Bone marrow (tissue), 2 donors: ENCODE results near the gene CCDC89.
"Not testable (repeated sequence)": the region's sequence is repeated elsewhere in the genome, so short reads cannot be mapped to it uniquely, and the experiment has no call there.

Experiments
- DNase-seq, 2 donors: peaks; one replicate each; lab custom pipeline; 2025; lab: John Stamatoyannopoulos, UW

CCDC89 gene

DNA sequence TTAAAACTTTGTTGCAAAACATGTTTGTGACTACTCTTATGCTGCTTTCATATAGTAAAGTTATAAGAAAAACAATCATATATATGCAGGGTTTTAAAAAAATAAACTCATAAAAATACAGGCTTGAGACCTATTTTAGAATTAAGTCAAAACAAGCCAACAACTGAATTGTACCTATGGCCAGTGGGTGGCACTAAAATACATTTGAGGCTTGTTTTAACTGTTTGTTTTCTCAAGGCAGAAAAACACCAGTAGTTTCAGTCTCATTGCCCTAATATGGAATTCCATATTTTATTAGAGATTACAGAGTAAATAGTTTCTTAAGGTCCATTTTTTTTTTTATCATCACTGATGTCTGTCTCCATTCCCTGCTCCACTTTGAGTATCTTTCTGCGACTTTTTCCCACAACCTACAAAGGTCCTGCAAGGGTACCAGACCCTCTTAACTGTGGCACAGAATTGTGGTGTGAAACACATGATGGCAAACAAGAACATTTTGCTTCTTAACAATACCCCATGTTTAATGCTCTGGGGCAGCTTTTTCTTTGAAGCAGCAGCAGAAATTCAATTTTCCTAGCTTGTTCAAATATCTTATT is 8.5 kb upstream of the CCDC89 start:
- DNase-seq = no peak

DNA sequence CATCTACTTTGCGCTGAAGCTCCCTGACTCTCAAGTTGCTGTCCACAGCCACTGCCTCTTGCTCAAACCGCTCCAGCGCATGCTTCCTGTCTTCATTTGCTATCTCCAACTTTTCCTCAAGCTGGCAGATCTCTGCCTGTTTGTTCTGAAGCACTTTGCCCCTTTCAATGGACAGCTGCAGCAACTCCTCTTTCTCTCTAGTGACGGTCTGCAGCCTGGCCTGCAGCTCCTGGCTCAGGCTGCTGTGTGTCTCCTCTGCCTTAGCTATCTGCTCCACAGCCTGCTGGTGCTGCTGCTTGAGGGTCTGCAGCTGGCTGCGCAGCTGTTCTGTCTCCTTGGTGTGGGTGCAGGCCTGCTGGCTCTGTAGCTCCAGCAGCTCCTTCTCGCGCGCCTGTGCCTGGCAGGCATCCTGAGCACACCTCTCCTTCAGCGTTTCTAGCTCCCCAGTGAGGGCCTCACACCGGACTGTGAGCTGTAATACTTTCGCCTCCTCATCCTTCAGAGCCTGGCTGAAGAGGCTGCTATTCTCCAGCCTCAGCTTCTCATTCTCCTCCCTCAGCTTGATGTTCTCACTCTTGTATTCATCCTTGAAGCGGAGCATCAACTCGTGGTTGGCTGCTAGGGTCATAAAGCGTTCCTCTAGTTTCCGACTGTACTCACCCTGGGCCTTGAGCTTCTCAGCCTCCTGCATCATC is 723 bp downstream of the CCDC89 start:
- no peak for DNase-seq

DNA sequence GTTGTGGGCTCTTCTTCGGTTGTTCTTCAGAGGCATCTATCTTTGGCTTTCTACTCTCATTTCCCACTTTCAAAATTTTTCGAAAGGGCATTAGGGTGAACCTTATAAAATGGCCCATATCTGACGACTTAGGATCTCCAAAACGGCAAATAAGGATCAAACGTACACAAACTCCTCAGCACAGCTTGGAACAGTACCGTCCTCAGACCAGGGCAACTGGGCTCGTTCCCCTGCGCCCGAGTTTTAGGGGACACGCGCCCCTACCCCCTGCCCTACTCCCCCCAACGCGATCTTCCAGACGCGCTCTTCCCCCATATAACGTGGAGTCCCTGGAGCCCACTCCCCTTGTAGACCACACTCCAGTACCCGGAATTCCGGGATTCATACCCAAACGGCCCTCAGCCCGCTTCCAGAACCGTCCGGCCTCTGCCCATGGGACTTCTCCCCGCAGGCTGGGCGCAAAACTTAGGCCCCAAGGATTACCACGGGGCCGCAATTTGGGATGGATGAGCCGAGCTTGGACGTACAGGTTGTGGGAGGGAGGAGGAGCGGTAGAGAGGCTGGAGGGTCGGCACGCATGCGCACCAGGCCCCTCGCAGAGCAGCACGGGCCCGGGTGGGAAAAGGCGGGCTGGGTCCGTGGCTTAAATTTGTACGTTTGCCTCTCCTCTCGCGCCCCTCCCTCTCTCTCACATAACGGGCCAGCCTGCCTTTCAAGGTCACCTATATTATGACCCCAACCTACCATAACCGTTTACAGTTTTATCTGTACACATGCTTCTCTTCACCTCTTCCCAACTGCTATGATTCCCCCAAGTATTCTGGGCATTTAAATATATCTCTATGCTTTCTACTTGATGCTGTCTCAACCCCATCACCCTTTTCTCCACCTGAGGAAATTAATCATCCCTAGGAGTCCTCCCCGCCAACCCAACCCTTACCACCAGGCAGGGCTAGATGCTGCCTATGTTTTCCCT is 3.4 kb downstream of the CCDC89 start:
- peak; percentile 7 to 23 for DNase-seq

DNA sequence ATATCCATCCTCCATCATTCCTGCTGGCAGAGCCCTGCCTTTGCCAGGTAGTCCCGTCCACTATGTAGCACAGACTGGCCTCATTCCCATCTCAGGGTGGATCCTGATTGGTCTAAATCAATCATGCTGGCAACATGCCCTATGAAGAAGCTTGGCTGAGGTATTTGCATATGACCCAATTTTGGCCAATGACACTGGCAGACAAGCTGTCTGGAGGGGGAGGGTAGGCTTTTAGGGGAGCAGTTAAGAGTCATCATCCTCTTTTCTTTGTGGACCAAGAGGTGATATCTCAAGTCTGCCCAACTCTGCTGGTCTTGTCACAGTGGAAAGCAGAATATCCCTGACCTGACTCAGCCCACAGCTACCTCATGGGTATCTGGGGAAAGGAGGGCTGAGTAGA is 5.1 kb downstream of the CCDC89 start:
- DNase-seq = no peak

DNA sequence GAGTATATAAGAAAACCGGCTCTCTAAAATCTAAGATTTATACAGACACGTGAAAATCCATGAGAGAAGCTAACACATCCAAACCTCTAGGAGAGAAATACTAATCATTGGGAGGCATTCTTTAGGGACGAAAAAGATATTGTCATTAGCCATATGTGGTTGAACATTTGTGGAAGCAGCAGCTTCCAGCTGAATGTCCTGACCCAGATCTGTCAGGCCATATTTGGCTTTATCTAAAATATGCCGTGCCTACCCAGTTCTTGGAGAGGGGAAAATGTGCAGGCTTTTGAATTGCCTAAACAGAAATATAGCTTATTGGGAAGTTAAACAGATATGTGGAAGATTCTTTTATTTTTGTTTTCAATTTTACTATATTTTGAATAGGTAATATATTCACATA is 6.4 kb downstream of the CCDC89 start:
- DNase-seq = no peak

DNA sequence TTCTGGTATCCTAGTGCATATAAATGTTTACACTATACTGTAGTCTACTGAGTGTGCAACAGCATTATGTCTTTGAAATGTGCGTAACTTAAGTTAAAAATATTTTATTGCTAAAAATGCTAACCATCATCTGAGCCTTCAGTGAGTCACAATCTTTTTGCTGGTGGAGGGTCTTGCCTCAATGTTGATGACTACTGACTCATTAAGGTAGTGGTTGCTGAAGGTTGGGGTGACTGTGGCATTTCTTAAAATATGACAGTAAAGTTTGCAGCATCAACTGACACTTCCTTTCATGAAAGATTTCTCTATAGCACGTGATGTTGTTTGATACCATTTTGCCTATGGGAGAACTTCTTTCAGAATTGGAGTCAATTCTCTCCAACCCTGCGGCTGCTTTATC is 12.6 kb downstream of the CCDC89 start:
- no peak for DNase-seq

DNA sequence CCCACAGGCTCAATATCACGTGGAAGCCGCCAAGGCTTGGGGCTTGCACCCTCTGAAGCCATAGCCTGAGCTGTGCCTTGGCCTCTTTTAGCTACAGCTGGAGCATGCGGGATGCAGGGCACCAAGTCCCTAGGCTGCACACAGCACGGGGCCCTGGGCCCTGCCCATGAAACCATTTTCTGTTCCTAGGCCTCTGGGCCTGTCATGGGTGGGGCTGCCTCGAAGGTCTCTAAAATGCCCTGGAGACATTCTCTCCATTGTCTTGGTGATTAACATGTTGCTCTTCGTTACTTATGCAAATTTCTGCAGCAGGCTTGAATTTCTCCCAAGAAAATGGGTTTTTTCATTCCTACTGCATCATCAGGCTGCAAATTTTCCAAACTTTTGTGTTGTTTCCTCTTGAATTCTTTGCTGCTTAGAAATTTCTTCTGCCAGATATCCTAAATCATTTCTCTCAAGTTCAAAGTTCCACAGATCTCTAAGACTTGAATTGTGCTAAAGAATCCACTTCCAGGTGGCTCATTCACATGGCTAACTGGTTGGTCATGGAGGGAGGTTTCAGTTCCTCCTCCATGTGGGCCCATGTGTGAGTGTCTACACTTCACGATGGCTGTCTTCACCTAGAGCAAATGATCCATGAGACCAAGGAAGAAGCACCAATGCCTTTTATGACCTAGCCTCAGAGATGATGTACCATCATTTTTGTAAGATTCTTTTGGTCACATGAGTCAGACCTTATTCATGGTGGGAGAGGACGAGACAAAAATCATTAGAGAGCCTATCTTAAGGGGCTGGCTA is 13.7 kb downstream of the CCDC89 start:
- no peak for DNase-seq

DNA sequence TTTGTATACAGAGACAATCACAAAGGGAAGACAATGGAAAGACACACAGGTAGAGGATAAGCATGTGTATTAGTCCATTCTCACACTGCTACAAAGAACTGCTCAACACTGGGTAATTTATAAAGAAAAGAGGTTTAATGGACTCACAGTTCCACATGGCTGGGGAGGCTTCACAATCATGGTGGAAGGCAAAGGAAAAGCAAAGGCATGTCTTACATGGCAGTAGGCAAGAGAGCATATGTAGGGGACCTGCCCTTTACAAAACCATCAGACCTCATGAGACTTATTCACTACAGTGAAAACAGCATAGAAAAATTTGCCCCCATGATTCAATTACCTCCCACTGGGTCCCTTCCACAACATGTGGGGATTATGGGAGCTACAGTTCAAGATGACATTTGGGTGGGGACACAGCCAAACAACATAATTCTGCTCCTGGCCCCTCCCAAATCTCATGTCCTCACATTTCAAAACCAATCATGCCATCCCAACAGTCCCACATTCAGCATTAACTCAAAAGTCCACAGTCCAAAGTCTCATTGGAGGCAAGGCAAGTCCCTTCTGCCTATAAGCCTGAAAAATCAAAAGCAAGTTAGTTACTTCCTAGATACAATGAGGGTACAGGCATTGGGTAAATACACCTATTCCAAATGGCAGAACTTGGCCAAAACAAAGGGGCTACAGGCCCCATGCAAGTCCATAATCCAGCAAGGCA is 14.9 kb downstream of the CCDC89 start:
- not testable (repeated sequence) for DNase-seq

DNA sequence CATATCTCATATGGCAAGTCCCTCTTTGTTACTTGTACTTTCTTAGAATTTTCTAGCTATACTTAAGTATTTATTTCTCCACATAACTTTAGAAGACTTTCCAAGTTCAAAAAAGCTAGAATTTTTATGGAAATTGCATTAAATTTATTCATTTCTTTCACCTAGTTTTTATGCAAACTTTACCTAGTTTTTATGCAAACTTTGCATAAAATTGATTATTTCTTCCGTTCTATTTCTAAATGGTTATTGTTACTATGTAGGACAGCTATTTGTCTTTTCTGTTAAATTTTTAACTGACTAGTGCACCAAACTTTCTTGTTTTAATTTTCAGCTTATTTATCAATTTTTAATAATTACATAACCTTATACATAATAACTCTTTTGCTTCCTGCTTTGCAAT is 17.8 kb downstream of the CCDC89 start:
- DNase-seq = no peak

DNA sequence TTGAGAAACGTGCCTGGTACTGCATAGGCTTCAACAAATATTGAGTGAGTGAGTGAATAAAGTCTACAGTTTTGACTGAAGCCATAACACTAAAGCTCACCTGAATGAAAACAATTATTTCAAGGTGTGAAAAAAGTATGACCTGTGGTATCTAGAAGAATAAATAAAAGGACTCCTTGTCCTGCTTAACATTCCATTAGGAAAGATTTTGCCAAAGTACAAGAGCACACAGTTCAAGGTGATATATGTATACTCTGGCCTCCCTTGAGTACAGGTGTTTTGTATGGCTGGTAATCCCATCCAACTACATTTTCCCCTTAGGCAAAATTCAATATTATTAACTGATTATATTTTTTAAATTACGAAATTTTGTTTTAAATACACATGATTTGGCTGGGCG is 19.3 kb downstream of the CCDC89 start:
- no peak for DNase-seq

DNA sequence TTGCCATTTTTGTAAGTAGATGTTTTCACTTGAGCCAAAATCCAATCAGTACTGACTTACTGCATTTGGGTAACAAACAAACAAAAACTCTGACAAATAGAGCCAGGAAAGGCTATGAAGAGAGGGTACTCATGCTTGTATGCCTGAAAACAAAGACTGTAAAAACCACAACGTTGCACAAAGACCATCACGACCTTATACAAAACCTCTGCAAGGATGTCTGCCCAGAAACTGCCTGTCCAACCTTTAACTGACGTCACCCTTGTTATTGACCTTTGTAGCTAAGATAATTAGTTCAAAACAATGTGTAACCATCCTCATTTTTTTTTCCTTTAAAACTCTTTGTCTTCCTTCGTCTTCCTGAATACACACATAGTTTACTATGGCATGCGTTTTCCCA is 20.3 kb downstream of the CCDC89 start:
- DNase-seq = no peak

DNA sequence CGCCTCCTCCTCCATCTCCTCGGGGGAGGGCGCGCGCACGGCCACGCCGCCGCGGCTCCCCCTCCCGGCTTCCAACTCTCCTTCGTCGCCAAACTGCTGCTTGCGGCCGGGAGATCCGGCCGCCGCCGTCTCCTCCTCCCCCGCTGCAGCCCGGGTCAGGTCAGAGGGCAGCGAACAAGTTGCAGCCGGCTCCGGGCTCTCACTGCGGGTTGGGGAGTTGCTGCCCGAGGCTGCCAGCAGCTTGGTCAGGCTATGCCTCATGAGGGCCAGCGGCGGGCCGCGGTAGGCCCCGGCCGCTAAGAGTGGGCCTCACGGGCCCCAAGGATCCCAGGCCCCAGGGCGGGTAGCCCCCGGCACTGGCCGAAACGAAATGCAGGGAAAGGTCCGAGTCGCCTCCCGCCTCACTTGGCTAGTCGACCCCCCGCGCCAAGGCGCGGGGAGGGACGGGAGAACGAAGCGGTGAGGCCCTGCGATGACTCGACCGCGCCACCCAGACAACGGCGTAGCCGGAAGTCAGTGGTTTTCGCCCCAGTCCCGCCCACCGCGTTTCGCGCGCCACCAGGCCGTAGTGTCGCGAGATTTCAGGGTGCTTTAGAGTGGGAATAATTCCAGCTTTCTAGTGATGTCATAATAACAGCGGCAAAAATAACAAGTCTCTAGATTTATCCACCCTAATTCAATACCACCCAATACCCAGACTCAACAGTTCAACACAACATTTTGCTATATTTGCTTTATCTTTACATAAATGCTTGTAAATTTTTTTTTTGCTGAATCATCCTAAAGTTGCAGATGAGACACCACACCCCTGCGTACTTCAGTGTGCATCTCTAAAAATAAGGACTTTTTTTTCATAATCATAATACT is 21.1 kb downstream of the CCDC89 start, which contains the start of gene CREBZF:
Gene CREBZF, minus strand, starts transcription at position 515 of the 867 bp plus-strand sequence. Its CDS starts 254 bp downstream, at position 261.
- DNase-seq = peak; percentile 85 to 94

DNA sequence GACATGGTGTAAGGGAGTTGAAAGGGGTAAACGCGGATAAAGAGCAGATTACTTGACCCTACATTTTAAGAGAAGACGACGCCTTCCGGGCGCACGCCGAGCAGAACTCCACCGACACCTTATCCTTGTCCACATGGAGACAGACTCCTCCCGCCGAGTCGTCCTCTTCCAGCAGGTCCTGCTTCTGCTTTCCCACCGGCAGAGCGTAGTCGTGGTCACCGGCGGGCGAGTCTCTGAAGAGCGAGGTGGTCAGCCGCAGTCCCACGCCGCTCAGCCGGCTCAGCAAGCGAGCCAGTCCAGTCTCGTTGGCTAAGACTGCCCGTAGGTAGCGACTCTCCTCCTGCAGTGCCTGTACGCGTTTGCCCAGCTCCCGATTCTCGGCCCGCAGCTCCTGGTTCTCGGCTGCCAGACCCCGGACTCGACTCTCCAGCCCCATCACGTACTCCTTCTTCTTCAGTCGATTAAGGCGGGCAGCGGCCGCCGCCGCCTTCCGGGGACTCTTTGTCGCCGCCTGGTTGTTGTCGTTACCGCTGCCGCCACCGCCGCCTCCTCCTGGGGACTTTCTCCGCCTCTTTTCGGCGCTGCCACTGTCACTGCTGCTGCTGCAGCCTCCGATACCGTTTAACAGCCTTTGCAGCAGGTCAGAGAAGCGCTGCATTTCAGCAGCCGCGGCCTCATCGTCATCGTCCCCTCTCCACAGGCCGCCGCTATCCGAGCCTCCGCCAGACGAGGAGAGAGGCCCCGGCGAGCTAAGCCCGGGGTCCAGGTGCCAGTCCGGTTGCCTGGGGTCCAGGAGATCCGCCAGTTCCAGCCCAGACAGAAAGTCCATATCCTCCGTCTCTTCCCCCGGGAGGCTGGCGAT is 22.0 kb downstream of the CCDC89 start:
- peak; percentile 61 to 71 for DNase-seq

DNA sequence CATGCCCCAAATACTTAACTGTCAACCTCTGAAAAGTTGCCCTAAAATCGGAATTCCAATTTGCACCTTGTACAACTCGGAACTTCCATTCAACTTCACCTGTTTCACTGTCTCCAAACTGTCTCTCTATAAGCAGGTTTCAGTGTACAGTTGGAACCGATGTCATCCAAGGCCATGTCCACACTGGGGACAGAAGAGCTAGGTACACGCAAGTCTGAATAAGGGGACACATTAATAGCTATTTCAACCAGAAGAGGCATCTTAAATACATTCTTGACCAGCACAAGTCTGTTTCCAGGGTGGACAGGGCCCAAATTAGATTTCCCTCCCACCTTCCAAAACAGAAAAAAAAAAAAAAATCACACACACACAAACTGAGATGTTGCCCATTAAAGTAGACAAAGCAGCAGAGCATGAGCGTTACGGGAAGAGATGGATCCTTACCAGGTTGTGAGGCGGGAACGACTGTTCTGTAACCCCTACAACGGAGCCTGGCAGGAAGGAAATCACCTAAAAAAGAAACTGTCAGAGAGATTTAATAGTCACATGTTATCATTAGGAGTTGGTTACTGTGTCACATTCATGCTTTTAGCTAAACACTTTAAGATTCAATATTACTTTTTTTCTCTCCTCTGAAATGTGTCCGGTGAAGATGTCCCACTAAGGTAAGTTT is 22.8 kb downstream of the CCDC89 start:
- no peak for DNase-seq

DNA sequence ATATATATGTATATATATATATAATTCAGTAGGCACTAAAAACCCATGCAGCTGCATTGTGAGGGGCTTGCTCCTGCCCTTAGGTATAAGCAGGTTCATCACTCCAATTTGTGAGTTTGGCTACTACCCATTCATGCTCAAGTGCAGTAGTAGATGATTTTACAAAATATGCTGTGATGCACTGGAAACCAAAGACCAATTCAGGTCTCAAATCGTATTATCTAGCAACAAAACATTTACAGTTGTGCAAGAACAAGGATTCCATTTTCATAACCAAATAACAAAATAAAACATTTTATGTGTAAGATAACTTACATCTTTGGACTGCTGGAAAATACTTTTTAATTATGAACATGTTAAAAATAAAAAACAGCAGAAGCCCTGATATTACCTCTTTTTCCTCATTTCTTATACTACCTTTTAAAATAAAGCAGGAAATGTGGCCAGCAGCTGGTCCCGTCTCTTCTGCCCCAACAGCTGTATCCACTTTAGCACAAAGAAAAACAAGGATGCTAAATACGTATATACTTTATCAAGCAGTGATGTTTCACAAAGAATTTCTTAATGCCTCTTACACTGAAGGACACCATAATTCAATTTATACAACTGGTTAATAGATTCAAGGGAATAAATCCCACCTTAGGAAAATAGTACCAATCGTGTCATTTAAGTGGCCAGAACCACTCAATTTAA is 23.9 kb downstream of the CCDC89 start:
- DNase-seq = no peak

DNA sequence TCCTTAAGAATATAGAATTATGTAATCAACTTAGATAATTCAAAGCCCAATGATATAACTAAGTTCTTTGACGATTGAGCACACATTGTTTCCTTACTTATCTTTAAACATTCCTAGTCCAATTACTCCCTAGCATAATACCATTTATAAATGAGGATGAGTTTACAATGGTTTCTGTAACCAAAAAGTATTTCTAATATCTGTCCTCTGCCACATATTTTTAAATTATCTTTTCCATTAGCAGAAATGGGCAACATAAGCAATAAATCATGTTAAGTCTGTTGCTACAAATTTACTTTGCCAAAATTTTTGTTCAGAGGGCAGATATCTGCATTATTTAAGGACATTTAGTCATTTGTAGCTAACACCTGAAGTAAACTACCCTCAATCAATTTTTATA is 27.8 kb downstream of the CCDC89 start:
- no peak for DNase-seq

DNA sequence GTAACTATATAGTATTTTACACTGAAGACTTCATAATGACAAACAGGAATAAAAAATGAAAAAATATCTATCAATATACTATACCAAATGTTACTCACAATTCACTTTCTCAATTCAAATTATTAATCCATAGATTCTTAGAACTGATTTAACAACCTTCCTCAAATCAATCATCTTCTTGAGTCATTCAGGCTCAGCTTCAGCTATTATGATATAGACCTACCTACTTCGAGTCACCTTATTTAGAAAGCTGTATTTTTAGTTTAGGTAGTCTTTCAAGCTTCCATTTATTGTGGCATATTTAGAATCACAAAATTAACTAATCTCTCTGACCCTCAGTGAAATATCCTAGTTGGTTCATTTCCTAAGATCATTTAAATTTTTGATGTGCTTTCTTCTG is 29.2 kb downstream of the CCDC89 start:
- DNase-seq = no peak

DNA sequence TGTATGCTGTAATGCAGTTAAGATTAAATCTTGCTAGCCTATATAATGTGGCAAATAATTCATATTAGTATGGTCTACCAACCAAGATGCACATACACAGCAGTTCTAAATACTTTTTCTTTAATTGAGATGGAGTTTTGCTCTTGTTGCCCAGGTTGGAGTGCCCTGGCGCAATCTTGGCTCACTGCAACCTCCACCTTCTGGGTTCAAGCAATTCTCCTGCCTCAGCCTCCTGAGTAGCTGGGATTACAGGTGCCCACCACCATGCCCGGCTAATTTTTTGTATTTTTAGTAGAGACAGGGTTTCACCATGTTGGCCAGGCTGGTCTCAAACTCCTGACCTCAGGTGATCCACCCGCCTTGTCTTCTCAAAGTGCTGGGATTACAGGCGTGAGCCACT is 31.7 kb downstream of the CCDC89 start:
- DNase-seq = not testable (repeated sequence)
